Measurements from ENCODE around the gene VPS13A.
"Not testable (repeated sequence)": the region's sequence is repeated elsewhere in the genome, so short reads cannot be mapped to it uniquely, and the experiment has no call there.

Gene VPS13A

DNA sequence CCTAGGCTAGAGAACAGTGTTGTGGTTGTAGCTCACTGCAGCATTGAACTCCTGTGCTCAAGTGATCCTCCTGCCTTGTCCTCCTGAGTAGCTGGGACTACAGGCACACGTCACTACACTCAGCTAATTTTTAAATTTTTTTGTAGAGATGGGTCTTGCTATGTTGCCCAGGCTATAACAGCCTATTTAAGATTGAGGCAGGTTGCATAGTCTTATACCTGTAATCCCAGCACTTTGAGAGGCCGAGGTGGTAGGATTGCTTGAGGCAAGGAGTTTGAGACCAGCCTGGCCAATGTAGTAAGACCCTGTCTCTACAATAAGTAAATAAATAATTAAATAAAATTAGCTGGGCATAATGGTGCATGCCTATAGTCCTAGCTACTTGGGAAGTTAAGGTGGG lies 79.9 kb downstream of the VPS13A start:
- Histone ChIP-seq H3K36me3 (0 out of 2 replicates have a peak, but pooled peaks cover 3% of the 10 kb centered on the region), H3K27ac (no peak overlapping the region), H3K9me3 (ENCODE audit: severe bottlenecking) (no peaks in the 10 kb centered on the region), H3K4me3 (ENCODE audit: low read depth, low read length) (no peak overlapping the region), H3K27me3 (ENCODE audit: insufficient read depth, low read depth, severe bottlenecking) (no peaks in the 10 kb centered on the region)
- TF ChIP-seq, protein P1, sequence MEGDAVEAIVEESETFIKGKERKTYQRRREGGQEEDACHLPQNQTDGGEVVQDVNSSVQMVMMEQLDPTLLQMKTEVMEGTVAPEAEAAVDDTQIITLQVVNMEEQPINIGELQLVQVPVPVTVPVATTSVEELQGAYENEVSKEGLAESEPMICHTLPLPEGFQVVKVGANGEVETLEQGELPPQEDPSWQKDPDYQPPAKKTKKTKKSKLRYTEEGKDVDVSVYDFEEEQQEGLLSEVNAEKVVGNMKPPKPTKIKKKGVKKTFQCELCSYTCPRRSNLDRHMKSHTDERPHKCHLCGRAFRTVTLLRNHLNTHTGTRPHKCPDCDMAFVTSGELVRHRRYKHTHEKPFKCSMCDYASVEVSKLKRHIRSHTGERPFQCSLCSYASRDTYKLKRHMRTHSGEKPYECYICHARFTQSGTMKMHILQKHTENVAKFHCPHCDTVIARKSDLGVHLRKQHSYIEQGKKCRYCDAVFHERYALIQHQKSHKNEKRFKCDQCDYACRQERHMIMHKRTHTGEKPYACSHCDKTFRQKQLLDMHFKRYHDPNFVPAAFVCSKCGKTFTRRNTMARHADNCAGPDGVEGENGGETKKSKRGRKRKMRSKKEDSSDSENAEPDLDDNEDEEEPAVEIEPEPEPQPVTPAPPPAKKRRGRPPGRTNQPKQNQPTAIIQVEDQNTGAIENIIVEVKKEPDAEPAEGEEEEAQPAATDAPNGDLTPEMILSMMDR (IDR thresholded peaks at IDR 0.05; ENCODE audit: low read depth, low read length) = no peak
- DNase-seq = no peak

- H3K36me3 ChIP-seq = peaks cover 3% of the 10 kb centered on the region; the same call in 1 of the 2 replicates
- H3K9me3 ChIP-seq (ENCODE audit: severe bottlenecking) = no peaks in the 10 kb centered on the region
- H3K27me3 ChIP-seq (ENCODE audit: insufficient read depth, low read depth, severe bottlenecking) = no peaks in the 10 kb centered on the region
- TF ChIP-seq, protein P1 (IDR thresholded peaks at IDR 0.05; ENCODE audit: low read depth, low read length) = no peak
- H3K27ac ChIP-seq = no peak overlapping the region
- H3K4me3 ChIP-seq (ENCODE audit: low read depth, low read length) = no peak overlapping the region
- DNase-seq = no peak
Observed at GRCh38 chr9:77261605-77262004, 84.3 kb downstream of the VPS13A start.

GRCh38 chr9:77267762-77268161 lies 90.4 kb downstream of the VPS13A start:
- H3K9me3 ChIP-seq (ENCODE audit: severe bottlenecking); H3K4me3 ChIP-seq (ENCODE audit: low read depth, low read length); H3K27me3 ChIP-seq (ENCODE audit: insufficient read depth, low read depth, severe bottlenecking); DNase-seq; H3K27ac ChIP-seq; H3K36me3 ChIP-seq: not testable (repeated sequence)

- TF ChIP-seq, protein P1 (IDR thresholded peaks at IDR 0.05; ENCODE audit: low read depth, low read length) = no peak
- no peak overlapping the region for H3K27ac ChIP-seq
- no peak for DNase-seq
- H3K9me3 ChIP-seq (ENCODE audit: severe bottlenecking) = no peaks in the 10 kb centered on the region
- H3K27me3 ChIP-seq (ENCODE audit: insufficient read depth, low read depth, severe bottlenecking) = no peaks in the 10 kb centered on the region
- no peak overlapping the region for H3K4me3 ChIP-seq (ENCODE audit: low read depth, low read length)
- no peaks in the 10 kb centered on the region for H3K36me3 ChIP-seq
Observed at GRCh38 chr9:77271023-77271690, 93.8 kb downstream of the VPS13A start.

GRCh38 chr9:77276799-77277198 lies 99.5 kb downstream of the VPS13A start:
- DNase-seq = no peak
- Histone ChIP-seq H3K36me3 (no peaks in the 10 kb centered on the region; the same call in 1 of the 2 replicates), H3K9me3 (ENCODE audit: severe bottlenecking) (no peaks in the 10 kb centered on the region), H3K4me3 (ENCODE audit: low read depth, low read length) (no peak overlapping the region), H3K27ac (no peak overlapping the region), H3K27me3 (ENCODE audit: insufficient read depth, low read depth, severe bottlenecking) (no peaks in the 10 kb centered on the region)
- TF ChIP-seq, protein P1 (IDR thresholded peaks at IDR 0.05; ENCODE audit: low read depth, low read length) = no peak

DNA sequence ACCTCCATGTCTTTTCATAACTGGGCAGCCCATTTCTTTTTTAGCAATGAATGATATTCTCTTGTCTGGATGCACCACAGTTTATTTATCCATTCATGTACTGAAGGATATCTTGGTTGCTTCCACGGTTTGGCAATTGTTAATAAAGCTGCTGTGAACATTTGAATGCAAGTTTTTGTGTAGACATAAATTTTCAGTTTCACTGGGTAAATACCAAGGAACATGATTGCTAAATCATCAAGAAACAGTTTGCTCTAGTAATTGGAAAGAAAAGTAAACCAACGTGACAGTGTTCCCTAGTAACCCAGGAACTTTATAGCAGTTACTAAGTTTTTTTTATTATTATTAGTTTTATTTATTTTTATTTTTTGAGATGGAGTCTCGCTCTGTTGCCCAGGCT lies 100.4 kb downstream of the VPS13A start:
- Histone ChIP-seq H3K27ac (no peak overlapping the region), H3K4me3 (ENCODE audit: low read depth, low read length) (no peak overlapping the region), H3K27me3 (ENCODE audit: insufficient read depth, low read depth, severe bottlenecking) (no peaks in the 10 kb centered on the region), H3K36me3 (no peaks in the 10 kb centered on the region; the same call in 1 of the 2 replicates), H3K9me3 (ENCODE audit: severe bottlenecking) (no peaks in the 10 kb centered on the region)
- TF ChIP-seq, protein P1 (IDR thresholded peaks at IDR 0.05; ENCODE audit: low read depth, low read length) = no peak
- no peak for DNase-seq
